Upper lobe of right lung (tissue), 1 donor: ENCODE data around the gene SMARCC1. TPM values are rescaled to one million over a fixed set of nuclear protein-coding genes. Genes with fewer than 3 reads are reported as not detected.

Experiments
- ATAC-seq: fragments of 200-7000 bp; cut with Tn5 transposase; one replicate; pipeline ENCODE4 v1.9.1; 2020; ENCODE audit warnings: mild to moderate bottlenecking, moderate library complexity
- DNase-seq: peaks from one replicate; pipeline ENCODE4 v3.0.0-alpha.2; 2020
- H3K27ac ChIP-seq: fragments of 200-600 bp; one replicate; pipeline ENCODE4 v1.8.0; 2022
- H3K27me3 ChIP-seq: fragments of 200-600 bp; one replicate; pipeline ENCODE4 v1.8.0; 2022; ENCODE audit warnings: mild to moderate bottlenecking
- H3K36me3 ChIP-seq: fragments of 200-600 bp; one replicate; pipeline ENCODE4 v1.8.0; 2022
- H3K4me1 ChIP-seq: fragments of 200-600 bp; one replicate; pipeline ENCODE4 v1.8.0; 2022
- H3K4me3 ChIP-seq: fragments of 200-600 bp; one replicate; pipeline ENCODE4 v1.8.0; 2022; ENCODE audit warnings: mild to moderate bottlenecking
- H3K9me3 ChIP-seq: fragments of 200-600 bp; one replicate; pipeline ENCODE4 v1.8.0; 2022
- intact Hi-C: fragments of 100-400 bp; cut with DNase I; formaldehyde crosslinking; loops from one replicate; pipeline ENCODE4 v1.11.0; 2022
- total RNA-seq: library from RNA; stranded (reverse); fragmentation: NEBNext Ultra II Directional; extraction: Animal tissue kit (Norgen Biotek cat#: 25700); gene quantifications from one replicate; pipeline ENCODE4 v1.2.1, GENCODE V29; 2021
- TF ChIP-seq, protein P1 (sequence below): fragments of 200-600 bp; IDR thresholded peaks from one replicate; pipeline ENCODE4 v1.8.0; 2022; ENCODE audit warnings: antibody characterized with exemption
- donor health status: DM: no; HTN: yes; CAD: no; lungs with severe emphysema.

The SMARCC1 gene
- total RNA-seq, 1 donor from 2014 or later: 67.9 TPM

DNA sequence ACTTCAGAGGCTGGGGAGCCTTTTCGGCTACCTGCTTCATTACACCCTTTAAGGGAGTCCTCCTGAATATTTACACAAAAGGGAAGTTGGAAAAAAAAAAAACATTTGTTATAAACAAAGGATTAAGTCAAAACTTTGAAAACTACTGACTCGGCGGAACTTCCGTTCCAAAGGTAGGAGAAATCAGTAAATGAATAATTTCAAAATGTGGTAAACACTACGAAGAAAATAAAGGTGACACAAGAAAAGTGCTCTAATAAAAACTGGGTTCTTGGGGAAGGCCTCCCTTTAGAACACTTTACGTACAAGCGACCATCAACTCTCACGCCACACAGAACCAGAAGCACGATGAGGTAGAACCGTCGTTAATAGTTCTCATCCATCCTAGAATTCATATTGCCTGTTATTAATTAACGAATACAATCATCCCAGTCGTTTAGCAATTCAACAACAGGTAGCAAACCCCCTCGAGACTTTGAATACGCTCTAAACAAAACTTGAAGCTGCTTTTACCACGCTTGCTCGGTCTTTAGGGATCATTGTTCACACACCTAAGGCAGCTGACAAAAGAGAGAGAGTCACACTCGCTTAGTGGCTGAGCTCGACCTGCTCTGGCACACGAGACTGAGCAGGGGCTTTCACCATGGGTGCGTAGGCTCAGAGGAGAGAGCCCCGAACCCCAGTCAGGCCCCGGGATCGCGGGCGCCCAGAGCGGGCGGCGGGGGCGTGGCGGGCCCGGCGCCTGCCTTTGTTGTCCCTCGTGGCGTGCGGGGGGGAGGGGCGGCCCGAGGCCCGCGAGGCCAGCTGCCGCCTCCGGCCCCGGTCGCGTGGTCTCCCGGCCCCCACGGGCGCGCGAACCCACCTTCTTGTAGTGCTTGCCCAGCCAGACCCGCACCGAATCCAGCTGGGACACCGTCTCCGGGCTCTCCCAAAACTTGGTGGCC, 680 bp downstream of the SMARCC1 start:
- ATAC-seq: peak; percentile 67
- intact Hi-C loops: no loop called here
- Histone ChIP-seq H3K4me3 (peak overlapping the region; percentile 82), H3K4me1 (peaks cover 29% of the 10 kb centered on the region), H3K9me3 (no peaks in the 10 kb centered on the region), H3K27ac (peak overlapping the region; percentile 99), H3K27me3 (no peaks in the 10 kb centered on the region), H3K36me3 (no peaks in the 10 kb centered on the region)
- TF ChIP-seq, protein P1, sequence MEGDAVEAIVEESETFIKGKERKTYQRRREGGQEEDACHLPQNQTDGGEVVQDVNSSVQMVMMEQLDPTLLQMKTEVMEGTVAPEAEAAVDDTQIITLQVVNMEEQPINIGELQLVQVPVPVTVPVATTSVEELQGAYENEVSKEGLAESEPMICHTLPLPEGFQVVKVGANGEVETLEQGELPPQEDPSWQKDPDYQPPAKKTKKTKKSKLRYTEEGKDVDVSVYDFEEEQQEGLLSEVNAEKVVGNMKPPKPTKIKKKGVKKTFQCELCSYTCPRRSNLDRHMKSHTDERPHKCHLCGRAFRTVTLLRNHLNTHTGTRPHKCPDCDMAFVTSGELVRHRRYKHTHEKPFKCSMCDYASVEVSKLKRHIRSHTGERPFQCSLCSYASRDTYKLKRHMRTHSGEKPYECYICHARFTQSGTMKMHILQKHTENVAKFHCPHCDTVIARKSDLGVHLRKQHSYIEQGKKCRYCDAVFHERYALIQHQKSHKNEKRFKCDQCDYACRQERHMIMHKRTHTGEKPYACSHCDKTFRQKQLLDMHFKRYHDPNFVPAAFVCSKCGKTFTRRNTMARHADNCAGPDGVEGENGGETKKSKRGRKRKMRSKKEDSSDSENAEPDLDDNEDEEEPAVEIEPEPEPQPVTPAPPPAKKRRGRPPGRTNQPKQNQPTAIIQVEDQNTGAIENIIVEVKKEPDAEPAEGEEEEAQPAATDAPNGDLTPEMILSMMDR: no peak
- DNase-seq: peak; percentile 86

GRCh38 chr3:47778746-47779145, 2.9 kb downstream of the SMARCC1 start:
- DNase-seq (no peak), ATAC-seq (no peak)
- Histone ChIP-seq H3K4me1 (peaks cover 29% of the 10 kb centered on the region), H3K27me3 (no peaks in the 10 kb centered on the region), H3K4me3 (no peak overlapping the region), H3K9me3 (no peaks in the 10 kb centered on the region), H3K36me3 (no peaks in the 10 kb centered on the region), H3K27ac (no peak overlapping the region)
- TF ChIP-seq, protein P1: no peak
- intact Hi-C loops: no loop called here

- ATAC-seq (no peak), DNase-seq (no peak)
- intact Hi-C loops: no loop called here
- H3K36me3 ChIP-seq: peaks cover 32% of the 10 kb centered on the region
- no peaks in the 10 kb centered on the region for H3K4me1 ChIP-seq
- H3K9me3 ChIP-seq: no peaks in the 10 kb centered on the region
- TF ChIP-seq, protein P1: no peak
- H3K27ac ChIP-seq: no peak overlapping the region
- H3K4me3 ChIP-seq: no peak overlapping the region
- no peaks in the 10 kb centered on the region for H3K27me3 ChIP-seq
Measured at GRCh38 chr3:47772788-47773187, 8.9 kb downstream of the SMARCC1 start.

DNA sequence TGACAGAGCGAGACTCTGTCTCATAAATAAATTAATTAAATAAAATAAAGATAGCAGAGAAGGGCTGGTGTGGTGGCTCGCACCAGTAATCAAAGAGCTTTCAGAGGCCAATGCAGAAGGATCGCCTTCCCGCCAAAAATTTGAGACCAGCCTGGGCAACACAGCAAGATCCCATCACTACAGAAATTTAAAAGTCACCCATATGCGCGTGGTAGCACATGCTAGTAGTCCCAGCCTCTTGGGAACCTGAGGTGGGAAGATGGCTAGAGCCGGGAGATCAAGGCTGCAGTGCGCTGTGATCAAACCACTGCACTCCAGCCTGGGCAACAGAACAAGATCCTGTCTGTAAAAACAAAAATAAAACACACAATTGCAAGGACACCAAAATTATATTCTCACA, 9.6 kb downstream of the SMARCC1 start:
- H3K27me3 ChIP-seq: no peaks in the 10 kb centered on the region
- intact Hi-C loops: no loop called here
- DNase-seq (no peak), ATAC-seq (no peak)
- TF ChIP-seq, protein P1: no peak
- H3K4me1 ChIP-seq: no peaks in the 10 kb centered on the region
- no peak overlapping the region for H3K4me3 ChIP-seq
- no peak overlapping the region for H3K27ac ChIP-seq
- peaks cover 32% of the 10 kb centered on the region for H3K36me3 ChIP-seq
- no peaks in the 10 kb centered on the region for H3K9me3 ChIP-seq

DNA sequence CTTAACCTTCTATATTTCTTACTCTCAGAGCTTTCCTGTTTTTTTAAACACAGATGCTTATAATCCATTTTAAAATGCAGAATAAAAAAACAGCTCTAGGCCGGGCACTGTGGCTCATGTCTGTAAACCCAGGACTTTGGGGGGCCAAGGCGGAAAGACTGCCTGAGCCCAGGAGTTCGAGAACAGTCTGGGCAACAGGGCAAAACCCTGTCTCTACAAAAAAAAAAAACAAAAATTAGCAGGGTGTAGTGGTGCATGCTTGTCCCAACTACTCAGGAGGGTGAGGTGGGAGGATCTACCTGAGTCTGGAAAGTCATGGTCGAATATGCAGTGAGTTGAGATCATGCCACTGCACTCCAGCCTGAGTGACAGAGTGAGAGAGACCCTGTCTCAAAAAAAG, 15.5 kb downstream of the SMARCC1 start:
- DNase-seq (no peak), ATAC-seq (no peak)
- intact Hi-C loops: no loop called here
- no peak overlapping the region for H3K27ac ChIP-seq
- H3K36me3 ChIP-seq: peaks cover 28% of the 10 kb centered on the region
- TF ChIP-seq, protein P1: no peak
- no peaks in the 10 kb centered on the region for H3K27me3 ChIP-seq
- H3K4me1 ChIP-seq: no peaks in the 10 kb centered on the region
- no peak overlapping the region for H3K4me3 ChIP-seq
- no peaks in the 10 kb centered on the region for H3K9me3 ChIP-seq
